HG03060 (cell line): ENCODE results near the gene ZNF438.
"Not testable (repeated sequence)": the region's sequence is repeated elsewhere in the genome, so short reads cannot be mapped to it uniquely, and the experiment has no call there.

Experiments used
- ATAC-seq: cut with Tn5 transposase; IDR thresholded peaks from one replicate; pipeline ENCODE4 v1.9.1; 2021; ENCODE audit warnings: low read depth, moderate number of reproducible peaks; ENCODE audit not compliant: unreplicated experiment

The ZNF438 gene

GRCh38 chr10:30990971-30991646 is 40.6 kb downstream of the ZNF438 start:
- ATAC-seq = no peak

GRCh38 chr10:30990351-30990750 is 41.3 kb downstream of the ZNF438 start:
- no peak for ATAC-seq

- ATAC-seq = no peak
These were observed 42.7 kb downstream of the ZNF438 start for GRCh38 chr10:30988831-30989435.

- ATAC-seq = no peak
These were observed 44.2 kb downstream of the ZNF438 start for GRCh38 chr10:30987463-30987862.

- ATAC-seq = no peak
These were observed 45.6 kb downstream of the ZNF438 start for GRCh38 chr10:30986053-30986555.

GRCh38 chr10:30985512-30985911 is 46.2 kb downstream of the ZNF438 start:
- no peak for ATAC-seq

DNA sequence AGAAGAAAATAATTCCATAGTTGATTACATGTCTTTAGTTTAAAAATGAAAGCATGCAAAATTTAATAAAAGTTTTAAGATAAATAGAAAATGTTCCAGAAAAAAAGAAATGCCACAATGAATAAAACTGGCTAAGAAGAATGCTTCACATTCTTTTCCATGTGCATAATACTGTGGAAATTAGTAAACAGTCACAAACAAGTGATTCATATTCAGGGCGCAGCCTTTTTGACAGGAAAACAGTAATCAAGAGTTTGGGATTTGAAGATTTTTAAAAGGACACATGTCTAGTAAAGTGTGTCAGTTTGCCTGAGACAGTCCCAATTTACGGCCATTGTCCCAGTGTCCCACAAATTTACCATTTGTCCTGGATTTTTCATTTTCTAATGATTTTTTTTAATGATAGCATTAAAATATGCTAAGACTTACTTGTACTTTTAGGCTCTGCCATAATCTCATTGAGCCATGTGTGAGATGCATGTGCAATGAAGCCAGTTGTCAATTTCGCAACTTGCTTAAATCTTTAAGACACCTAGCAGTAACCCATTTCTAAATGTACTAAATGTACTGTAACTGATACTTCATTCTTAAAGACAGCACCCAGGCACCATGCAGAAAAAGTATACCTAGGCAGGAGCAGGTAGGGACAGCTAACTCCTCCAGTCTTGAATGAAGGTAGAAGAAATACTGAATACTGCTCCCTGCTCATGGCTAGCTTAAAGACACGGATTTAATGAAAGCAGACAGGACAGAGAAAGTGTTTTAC is 46.9 kb downstream of the ZNF438 start:
- ATAC-seq = no peak

DNA sequence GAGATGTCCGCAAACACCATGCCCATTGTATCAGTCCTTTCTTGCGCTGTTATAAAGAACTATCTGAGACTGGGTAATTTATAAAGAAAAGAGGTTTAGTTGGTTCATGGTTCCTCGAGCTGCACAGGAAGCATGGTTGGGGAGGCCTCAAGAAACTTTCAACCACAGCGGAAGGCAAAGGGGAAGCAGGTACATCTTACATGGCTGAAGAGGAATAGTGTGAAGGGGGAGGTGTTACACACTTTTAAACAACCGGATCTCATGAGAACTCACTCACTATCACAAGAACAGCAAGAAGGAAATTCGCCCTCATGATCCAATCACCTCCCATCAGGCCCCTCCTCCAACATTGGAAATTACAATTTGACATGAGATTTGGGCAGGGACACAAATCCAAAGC is 48.5 kb downstream of the ZNF438 start:
- ATAC-seq = not testable (repeated sequence)

GRCh38 chr10:30980951-30981616 is 50.6 kb downstream of the ZNF438 start:
- ATAC-seq = no peak

DNA sequence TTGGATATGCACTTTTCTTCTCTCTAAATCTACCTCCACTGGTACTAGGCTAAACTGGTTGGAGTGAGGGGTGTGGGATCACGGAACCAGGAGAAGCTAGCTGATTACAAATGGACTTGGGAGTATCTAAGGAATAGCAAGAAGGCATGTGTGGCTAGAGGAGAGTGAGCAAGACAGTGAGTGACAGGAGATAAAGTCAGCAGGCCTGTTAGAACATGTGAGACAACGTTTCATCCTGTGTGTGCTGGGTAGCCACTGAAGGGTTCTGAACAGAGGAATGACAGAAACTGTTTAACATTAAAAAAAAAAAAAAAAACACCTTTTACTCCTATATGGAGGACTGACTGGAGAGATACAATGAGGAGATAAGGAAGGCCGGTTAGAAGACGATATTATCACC is 51.7 kb downstream of the ZNF438 start:
- no peak for ATAC-seq

DNA sequence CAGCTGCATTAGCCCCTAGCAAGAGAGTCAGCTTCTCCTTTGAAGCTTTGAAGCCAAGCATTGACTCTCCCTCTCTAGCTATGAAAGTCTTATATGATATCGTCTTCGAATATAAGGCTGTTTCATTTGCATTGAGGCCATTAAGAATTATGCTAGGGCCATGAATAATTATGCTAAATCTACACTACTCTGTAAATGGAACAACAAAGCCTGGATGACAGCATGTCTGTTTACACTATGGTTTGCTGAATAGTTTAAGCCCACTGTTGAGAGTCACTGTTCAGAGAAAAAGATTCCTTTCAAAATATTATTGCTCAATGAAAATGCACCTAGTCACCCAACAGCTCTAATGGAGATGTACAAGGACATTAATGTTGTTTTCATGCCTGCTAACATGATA is 52.8 kb downstream of the ZNF438 start:
- no peak for ATAC-seq

DNA sequence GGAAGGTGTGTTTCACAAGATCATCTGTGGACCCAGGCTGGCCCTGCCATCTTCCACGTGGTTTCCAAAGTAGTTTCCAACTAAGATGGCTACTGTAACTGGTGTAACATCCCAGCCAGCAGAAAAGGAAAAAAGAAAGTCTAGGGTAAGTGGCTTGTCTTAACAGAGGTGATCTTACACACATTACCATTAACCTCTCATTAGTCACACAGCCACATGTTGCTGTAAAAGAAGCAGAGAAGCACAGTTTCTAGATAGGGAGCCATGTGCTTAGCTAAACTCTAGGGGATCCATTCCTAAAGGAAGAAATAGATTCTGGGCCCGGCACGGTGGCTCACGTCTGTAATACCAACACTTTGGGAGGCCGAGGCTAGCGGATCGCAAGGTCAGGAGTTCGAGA is 54.3 kb downstream of the ZNF438 start:
- no peak for ATAC-seq

DNA sequence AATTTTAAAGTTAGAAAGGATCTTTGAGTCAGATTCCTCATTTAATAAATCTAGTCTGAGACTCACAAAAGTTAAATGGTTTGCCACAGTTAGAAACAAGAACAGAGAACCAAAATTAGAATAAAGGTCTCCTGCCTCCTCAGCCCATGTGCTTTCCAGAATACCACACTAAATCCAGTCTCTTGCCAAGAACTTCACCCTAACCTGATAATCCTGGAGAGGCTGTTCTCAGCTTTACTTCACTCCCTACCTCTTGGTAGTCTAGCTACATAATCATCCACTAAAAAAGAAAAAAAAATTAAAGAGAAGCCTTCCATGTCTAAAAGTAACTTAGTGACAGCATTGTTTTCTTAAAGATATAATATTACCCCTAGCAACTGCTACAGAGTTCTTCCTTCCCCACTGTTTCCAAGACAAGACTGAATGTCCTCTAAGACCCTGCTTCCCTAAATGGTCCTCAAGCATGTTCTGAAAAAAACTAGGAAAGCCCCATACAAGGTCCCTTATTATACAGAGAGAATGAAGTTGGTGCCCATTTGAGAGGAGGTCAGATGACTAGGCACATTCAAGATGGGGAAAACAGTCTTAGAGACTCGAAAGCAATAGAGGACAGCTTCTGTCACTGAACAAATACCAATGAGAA is 56.8 kb downstream of the ZNF438 start:
- no peak for ATAC-seq

- ATAC-seq = no peak
These were observed 57.3 kb downstream of the ZNF438 start for GRCh38 chr10:30974355-30974754.

DNA sequence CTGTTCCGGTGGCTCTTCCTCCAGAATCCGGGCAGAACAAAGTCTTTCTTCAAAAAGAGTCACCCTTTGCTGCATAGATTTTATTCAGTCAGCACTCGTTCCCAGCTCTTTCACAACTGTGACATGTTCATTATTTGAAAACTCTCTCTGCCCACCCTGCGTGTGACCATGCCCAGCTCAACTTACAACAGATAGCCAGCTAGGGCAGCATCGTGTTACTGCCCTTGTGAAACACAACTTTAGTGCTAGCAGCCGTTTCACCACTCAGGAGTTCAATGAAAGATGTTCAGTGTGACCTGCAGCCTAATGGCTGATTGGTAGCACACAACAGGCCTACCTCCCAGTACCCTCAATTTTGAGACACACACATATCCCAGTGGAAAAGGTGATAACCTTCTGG is 57.9 kb downstream of the ZNF438 start:
- no peak for ATAC-seq

- no peak for ATAC-seq
These were observed 60.8 kb downstream of the ZNF438 start for GRCh38 chr10:30970760-30971460.

- ATAC-seq = no peak
These were observed 63.0 kb downstream of the ZNF438 start for GRCh38 chr10:30968711-30969110.

- no peak for ATAC-seq
These were observed 63.8 kb downstream of the ZNF438 start for GRCh38 chr10:30967650-30968410.
